Hematopoietic multipotent progenitor cell treated with erythropoietin and hydrocortisone succinate and interleukin-3 and kit ligand, for 8 days (in vitro differentiated cells): Measurements from ENCODE around the gene HLA-DOB.

ENCODE experiments used
- DNase-seq: peaks from one replicate; pipeline ENCODE4 v3.0.0-alpha.2; 2015

Gene HLA-DOB

DNA sequence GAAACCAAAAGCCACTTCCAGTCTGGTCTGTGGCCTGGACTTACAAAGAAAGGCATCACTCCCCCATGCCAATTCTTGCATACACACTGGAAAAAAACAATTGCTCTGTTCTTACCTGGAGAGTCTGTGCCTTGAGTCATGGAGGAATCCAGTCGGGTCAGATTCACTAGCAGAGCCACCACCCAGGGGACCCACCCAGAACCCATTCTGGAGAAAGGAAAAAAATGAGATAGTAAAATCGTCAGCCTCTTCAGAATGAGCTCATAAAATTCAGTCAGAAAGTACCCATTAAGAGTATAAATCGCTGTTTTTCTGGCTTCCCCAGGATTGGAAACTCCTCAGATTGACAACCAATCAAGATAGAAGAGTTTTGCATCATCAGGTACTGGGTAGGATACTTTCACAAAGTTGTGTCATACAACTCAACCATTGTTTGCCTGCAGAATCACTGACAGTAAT is at the start of gene HLA-DOB:
Gene HLA-DOB (minus strand): TSS at position 257 of the 459 bp plus-strand sequence. CDS start 51 bp downstream, at position 206.
- DNase-seq, result no peak

DNA sequence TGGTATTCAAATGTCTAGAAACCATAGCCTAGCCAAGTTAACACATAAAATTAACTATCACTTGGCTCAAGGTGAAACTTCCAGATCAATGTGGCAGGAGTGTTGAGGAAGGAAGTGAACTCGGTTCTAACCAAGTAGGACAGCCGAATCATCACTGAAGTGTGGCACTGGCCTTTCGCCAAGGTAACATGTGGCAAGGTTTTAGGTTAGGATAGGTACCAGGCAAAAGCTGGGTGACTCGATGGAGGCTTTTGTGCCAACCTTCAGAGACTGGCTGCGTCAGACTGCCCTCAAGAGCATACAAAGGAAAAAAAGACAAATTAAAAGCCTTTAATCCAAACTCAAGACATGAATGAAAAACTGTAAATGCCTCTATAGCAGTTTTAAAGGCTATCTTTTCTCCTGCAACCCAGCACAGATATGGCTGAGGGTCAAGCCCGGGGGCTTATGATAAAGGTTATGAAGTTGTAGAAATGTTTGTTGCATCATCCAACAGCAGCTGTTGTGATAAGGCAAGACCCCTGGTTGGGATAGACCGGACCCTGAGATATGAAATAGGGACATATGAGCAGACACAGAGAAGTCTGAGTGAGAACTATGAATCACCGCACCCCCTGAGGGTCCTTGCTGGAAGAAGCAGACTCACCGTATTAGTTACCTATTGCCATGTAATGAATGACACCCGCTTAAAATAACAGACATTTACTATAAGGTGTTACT is 49.1 kb upstream of the HLA-DOB start:
- no peak for DNase-seq

DNA sequence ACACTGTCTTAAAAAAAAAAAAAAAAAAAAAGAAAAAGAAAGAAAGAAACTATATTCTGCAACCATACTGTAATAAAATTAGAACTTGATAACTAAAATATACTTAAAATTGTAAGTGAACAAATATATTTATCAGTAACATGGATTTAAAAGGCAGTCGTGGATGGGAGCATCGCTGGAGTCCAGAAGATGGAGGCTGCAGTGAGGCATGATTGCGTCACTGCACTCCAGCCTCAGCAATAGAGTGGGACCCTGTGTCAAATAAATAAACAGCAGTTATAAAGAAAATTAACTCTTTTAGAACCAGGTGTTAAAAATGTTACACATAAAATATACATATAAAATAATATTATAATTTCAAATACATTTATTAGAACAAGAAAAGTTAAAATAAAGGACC is 45.9 kb upstream of the HLA-DOB start:
- DNase-seq, result no peak

DNA sequence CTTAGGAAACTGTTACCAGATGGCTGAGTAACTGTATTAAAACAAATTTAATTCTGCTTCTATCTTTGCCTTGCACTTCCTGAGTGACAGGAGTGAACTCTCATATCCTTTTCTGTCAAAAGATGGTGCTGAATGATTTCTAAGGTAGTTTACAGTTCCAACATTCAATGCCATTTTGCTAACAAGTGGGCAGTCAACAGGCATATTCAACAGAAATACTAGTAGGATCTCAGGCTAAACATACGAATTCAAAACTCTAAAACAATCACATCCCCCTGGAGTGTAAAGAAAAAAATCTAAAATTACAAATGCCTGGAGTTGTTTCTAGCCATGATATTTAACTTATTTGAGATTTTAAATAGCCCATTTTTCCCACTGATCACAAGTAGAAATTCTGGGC is 43.9 kb upstream of the HLA-DOB start:
- DNase-seq, result no peak

DNA sequence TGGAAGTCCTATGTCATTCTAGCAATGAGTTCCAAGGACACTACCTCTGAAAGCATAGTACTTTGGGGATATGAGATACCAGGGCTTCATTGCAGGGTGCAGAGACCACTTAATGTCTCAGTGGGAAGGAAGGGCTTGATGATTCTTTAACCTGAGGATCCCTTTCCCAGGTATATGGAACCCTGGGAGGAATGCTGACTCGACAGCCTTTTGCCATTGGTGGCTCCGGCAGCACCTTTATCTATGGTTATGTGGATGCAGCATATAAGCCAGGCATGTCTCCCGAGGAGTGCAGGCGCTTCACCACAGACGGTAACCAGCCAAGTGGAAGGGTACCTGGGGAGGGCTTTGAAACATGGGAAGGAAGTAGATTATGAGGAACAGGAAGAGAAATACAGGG is 41.4 kb upstream of the HLA-DOB start:
- no peak for DNase-seq

DNA sequence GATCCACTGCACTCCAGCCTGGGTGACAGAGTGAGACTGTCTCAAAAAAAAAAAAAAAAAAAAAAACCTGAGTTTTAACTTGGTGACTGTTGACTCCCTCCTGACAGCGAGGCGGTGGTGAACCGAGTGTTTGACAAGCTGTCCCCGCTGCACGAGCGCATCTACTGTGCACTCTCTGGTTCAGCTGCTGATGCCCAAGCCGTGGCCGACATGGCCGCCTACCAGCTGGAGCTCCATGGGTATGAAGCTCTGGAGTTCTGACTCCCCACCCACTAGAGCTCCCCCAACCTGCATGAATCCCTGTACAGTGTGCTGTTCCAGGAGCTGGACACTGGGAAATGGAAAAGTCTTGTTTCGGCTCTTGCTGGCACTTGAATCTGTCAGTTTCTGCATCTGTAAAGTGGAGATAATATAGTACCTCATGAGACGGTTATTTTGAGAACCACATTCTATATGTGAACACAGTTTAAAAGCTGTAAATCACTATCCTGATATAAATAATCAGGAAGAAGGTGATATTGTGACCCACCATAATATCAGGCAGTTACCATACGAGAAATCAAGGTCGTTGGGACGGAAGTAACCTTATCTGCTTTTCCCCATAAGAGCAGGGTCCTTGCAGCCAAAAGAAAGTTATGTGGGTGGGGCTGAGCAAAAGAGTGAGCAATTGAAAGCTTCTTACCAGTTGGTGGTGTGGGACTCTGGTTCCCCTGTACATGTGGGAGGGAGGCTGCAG is 40.5 kb upstream of the HLA-DOB start:
- peak; percentile 86 for DNase-seq

DNA sequence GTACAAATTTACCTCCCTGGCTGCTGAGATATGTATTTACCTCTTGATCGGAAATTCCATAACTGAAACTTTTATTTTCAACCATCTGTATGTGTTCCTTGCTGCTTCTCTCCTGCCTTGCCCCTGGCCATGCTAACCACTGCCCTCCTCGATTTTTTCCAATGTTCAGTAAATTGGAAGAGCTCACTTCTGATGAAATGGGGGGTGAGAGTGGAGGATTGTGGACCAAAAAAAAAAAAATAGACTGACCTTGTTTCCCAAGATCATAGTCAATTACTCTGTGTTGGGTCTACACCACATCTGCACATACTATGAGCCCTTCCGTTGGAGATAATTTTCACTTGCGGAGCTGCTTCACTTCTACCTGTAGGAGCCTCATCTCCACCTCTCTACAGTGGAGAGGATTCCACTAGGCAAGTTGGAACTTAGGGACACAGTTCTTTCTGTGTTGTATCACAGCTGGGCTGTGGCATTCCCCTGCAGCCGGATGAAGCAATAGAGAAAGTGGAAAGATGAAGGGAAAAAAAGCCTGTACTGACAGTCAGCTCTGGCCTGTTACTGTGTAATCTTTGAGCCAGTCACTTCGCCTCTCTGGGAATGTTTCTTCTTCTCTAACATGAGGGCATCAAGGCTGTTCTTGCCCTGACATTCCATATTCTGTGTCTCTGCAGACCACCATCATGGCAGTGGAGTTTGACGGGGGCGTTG is 38.8 kb upstream of the HLA-DOB start:
- DNase-seq, result no peak

DNA sequence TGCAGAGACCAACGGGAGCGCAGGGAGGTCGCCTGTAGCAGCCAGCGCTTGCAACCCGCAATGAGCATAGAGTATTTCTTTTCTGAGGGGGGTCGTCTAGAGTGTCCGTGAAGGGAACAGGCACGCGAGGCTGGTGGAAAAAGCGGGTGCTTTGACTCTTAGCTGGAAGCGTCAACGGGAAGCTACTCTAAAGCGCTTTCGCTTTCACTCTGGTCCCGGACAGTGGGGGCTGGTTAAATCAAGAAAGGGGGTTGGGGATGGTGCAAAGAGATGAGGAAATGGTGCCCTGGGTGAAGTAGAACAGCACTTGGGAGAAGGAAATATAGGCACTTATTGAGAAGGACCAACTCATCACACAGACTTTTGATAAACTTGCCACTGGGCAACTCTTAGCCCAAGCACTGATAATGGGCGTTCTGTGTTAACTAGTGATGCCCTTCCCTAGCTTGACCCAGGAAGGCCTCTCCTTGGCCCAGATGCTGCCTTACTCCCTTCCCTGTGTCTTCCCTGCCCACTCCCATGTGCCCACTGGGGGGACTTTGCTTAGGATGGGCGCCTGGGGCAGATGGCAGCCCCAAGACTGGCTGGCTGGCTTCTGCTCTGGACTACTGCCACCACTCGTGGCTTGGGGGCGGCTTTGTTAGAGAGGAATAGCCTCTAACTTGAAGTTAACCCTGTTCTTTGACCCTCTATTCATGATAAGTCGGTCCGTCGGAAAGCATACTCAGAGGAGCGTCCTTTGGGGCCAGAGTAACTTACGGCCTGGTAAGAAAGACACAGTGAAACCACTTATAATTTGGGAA is 37.8 kb upstream of the HLA-DOB start:
- DNase-seq, result peak; percentile 21

DNA sequence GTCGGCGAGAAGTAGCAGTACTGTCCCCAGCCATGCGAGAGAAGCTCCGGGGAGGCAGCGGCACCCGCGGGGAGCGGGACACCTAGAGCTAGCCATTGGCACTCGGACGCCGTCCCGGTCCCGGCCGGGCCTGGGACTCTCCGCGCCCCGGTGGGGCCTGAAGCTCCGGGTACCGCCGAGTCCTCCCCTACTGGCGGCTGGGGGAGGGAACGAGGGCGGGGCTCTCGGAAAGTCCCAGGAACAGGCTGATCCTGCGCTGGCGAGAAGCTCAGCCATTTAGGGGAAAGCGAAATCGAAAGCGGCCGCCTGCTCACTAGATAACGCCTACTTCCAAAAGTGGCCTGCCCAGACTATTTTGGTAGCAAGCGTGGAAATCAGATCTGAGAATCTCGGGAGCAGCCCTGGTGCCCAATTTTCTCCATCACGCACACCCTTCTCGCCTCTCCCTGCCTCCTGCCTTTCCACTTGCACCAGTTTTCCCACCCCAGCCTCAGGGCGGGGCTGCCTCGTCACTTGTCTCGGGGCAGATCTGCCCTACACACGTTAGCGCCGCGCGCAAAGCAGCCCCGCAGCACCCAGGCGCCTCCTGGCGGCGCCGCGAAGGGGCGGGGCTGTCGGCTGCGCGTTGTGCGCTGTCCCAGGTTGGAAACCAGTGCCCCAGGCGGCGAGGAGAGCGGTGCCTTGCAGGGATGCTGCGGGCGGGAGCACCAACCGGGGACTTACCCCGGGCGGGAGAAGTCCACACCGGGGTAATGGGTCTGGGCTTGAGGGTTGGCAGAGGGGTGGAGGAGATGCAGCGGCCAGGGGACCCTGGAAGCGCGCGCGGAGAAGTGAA is 37.0 kb upstream of the HLA-DOB start, which contains the start of the genes PSMB9 and TAP1:
Gene PSMB9 (plus strand): TSS at position 652 of the 835 bp plus-strand sequence. CDS start 38 bp downstream, at position 690.
Gene TAP1 (minus strand): TSS at position 164 of the 835 bp plus-strand sequence. CDS start 68 bp downstream, at position 96.
- peak; percentile 92 for DNase-seq

DNA sequence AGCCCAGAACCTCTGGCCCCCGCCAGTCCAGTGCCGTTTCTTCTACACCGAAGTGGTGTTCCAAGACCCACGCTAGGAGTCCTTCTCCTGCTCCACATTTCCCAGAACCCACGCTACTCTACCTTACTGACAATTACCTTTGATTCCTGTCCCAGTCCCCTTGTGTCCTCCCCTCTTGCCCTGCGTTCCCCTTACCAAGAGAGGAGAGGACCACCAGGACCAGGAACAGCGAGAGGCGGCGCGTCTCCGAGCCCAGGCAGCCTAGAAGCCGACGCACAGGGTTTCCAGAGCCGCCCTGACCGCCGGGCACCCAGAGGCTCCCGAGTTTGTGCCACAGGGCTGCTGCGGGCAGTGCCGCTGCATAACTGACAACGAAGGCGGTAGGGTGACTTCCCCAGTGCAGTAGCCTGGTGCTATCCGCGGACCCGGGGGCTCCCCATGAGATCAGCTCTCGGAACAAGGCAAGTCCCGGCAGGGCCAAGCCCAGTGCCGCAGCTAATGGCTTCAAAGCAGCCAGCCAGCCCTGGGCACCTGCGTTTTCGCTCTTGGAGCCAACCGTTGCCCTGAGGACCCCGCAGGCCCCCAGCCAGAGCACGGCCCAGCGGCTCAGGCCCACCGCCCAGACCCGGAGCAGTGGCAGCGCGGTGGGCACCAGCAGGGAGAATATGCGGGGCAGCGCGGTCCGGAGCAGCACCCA is 36.2 kb upstream of the HLA-DOB start:
- DNase-seq, result peak; percentile 37

DNA sequence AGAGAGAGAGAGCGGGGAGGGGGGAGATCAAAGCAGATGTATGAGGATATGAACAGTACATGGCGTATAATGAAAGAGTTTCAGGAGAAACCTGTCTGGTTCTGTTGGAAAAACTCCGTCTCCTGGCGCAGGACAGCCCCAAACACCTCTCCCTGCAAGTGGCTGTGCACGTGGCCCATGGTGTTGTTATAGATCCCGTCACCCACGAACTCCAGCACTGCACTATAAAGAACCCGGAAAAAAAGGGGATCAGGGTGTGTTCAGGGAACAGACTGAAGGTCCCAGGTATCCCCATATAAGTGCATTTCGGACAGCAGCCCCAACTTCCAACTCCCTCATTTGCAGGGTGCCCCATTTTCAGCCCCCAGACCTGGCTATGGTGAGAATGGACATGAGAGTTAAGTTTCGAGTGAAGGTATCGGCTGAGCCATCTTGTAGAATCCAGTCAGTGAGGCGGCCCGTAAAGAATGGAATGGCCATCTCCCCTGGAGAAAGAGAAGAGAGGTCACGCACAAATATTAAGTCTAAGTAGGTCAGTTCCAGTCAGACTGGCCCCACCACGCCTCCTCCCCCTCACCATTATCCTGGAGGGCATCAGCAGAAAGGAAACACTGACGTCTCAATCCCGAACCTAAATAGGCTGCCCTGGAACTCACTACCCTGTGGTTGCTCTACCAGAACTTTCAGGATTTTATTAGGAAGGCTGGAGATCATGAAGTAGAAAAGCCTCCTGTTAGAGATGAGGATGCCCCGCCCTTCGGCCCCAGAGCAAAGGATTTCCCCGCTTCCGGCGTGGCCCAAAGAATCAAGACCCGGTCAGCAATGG is 35.4 kb upstream of the HLA-DOB start:
- DNase-seq, result no peak

DNA sequence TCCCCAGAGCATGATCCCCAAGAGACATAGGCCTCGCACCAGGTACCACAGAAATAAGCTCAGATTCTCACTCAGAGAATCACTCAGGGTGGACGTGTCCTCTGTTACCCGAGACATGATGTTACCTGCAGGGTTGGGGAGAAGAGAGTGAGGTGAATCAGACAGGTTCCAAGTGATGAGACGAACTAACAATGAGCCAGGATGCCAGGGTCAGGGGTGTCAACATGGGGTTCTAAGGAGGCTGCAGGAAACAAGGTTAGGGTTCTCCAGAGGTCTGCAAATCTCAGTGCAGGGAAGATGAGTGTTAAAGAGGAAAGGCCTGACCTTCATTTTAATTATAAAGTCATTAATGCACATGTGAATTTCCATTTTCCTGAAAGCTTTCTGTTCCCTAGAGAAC is 34.2 kb upstream of the HLA-DOB start:
- DNase-seq, result no peak

DNA sequence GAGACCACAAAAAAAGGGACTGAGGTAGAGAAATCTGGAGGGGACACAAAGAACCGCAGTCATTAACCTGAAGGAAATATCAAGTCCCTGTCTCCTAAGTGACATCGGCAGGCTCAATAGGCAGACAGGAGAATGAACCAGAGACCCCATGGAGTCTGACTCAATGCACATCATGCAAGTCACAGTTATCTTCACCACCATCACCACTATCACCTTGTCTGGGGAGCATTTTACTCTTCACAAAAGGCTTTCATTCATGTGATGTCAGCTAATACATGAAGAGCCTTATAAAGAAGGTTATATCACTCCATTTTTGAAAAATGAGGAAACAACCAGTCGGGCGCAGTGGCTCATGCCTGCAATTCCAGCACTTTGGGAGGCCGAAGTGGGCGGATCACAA is 32.3 kb upstream of the HLA-DOB start:
- DNase-seq, result no peak

DNA sequence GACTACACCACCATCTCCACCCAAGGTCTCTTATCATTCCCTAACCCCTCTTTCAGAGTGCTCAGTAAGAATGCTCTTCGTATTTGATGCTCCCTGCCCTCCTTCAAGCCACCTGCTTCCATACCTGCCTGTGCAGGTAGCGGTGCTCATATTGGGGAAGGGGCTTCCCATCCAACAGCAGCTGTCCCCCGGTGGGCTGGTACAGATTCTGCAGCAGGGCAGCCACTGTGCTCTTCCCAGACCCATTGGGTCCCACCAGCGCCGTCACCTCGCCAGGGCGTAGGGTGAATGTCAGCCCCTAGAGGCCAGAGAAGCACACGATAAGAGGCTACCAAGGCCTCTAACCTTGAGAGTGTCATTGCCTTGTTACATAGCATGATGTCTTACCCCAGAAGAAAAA is 31.0 kb upstream of the HLA-DOB start:
- DNase-seq, result no peak

DNA sequence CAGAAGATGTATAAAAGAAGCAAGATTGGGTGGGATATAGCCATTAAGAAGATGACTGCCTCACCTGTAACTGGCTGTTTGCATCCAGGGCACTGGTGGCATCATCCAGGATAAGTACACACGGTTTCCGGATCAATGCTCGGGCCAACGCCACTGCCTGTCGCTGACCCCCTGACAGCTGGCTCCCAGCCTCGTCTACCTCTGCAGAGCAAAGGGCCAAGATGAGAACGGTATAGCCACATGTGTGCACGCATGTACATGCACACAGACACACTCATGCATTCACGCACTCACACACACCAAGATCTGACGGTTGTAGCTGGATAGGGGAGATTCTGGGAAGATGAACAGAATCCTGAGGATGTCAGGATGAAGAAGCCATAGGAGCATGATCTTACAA is 30.2 kb upstream of the HLA-DOB start:
- DNase-seq, result no peak

DNA sequence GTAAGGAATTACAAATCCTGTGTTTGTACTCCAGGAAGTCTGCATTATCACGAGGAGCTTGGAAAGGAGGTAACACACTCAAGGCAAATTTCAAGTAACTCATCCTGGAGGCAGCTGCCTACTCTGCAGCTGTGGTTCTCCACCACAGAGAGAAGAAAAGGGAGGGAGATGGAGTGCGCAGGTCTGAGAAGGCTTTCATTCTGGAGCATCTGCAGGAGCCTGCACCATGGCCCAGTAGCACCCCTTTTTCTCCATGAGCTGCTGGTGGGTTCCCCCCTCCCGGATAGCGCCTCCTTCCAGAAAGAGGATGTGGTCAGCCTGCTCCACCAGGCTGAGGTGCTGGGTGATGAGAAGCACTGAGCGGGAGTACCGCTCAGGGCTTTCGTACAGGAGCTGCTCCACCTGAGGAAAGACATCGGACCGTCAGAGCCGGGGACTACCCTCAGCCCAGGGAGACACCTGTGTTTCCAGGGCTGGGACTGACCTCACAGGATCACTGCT is 28.6 kb upstream of the HLA-DOB start:
- DNase-seq, result no peak

DNA sequence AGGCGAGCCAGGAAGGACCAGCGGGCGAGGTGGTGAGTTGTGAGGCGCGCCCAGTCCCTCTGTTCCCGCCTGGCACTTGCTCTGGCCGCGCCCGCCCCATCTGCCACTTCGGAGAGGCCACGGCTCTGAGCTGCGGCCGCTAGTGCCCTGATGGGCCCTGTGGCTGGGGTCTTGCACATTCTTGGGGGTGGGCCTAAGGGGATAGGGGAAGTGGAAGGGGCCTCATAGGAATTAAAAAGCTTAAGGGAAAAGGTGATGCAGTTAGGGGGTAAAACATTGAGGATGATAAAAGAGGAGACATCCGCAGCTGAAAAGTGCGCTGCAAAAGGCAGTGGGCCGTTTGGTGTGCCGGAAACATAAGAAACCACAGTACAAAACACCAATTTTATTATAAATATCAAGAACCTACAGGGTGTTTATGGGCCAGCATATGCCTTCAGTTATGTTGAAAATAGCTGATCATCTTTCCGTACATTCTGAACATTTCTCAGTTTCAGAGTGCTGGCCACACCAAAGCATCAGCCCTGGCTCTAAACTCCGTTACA is 28.1 kb upstream of the HLA-DOB start:
- no peak for DNase-seq

DNA sequence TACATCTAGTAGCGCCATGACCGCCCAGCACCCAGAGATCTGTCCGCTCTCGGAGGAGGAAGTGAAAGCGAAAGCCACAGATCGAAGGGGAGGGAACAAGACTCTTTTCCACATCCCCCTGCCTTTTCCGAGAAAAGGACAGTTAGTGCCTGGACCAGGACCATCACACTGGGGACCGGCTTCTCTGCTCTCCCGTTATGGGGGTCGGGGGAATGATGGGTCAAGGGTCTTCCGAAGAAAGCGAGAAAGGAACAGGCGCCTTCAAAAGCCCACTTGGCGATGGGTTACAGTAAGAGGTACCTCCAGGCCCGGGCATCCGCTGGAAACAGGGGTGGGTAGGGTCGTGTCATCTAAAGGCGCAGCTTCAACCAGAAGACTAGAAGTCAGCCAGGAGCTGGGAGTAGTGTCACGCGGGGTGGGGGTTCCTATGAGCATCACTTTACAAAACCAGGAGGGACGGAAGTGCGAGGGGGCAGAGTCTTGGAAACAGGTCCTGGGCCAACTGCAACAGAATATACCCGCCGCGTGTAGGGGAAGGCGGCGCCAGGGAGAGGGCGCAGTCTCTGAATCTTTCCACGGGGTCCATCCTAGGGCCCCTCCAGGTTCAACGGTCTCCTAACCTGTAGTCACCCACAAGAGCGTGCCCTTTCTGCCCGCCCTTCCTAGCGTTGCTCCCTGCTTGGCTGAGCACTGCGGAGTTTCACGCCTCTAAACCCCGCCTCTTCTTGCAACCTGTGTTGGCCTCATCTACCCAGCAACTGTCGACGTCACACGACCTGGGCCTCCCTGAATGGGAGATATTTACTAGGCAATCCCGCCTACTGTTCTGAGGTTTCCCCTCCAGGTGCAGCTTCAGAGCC is 27.4 kb upstream of the HLA-DOB start, which contains the start of gene PSMB8:
Gene PSMB8 (minus strand): TSS at position 69 of the 860 bp plus-strand sequence. CDS start 51 bp downstream, at position 18.
- DNase-seq, result peak; percentile 96
